Right lobe of liver (tissue), 4 donors: ENCODE results near the gene UBB.

Source experiments
- CTCF ChIP-seq, 4 donors: fragments of 200-600 bp in 3 of 4; fragments of 450-650 bp in 1 of 4; IDR thresholded peaks; one replicate each; pipeline versions ENCODE4 v1.5.1 to v1.8.0; 2016 to 2022; ENCODE audit warnings: antibody characterized with exemption in 4 of 4, mild to moderate bottlenecking in 2 of 4
- POLR2A ChIP-seq: fragments of 450-650 bp; IDR thresholded peaks from one replicate; pipeline ENCODE4 v1.6.1; 2017; ENCODE audit warnings: antibody characterized with exemption, mild to moderate bottlenecking
- donor health status: DM: no; HTN: no; CAD: no.
- donor health status: DM: no; HTN: no; CAD: no.
- donor health status: DM: no; HTN: yes; CAD: no.

GRCh38 chr17:16361874-16362273, 19.0 kb upstream of the UBB start:
- TF ChIP-seq POLR2A (no peak), CTCF (IDR thresholded peaks at IDR 0.05) (no peak)
